Colonic mucosa (tissue), 4 donors: ENCODE results near the gene RBM4. TPM values are rescaled to one million over a fixed set of nuclear protein-coding genes. Genes with fewer than 3 reads are reported as not detected.

Experiments used
- DNase-seq: peaks from one replicate; pipeline ENCODE4 v3.0.0-alpha.2; 2020
- H3K27ac ChIP-seq: fragments of 200-600 bp; one replicate; pipeline ENCODE4 v1.8.0; 2021
- H3K27me3 ChIP-seq: fragments of 200-600 bp; one replicate; pipeline ENCODE4 v1.8.0; 2021
- H3K36me3 ChIP-seq: fragments of 200-600 bp; one replicate; pipeline ENCODE4 v1.8.0; 2021
- H3K4me1 ChIP-seq: fragments of 200-600 bp; one replicate; pipeline ENCODE4 v1.8.0; 2021; ENCODE audit warnings: mild to moderate bottlenecking
- H3K4me3 ChIP-seq: fragments of 200-600 bp; one replicate; pipeline ENCODE4 v1.8.0; 2021
- H3K9ac ChIP-seq, 2 donors: one replicate each; pipeline ENCODE4 v1.7.0; 2013; ENCODE audit warnings: control low read depth in 2 of 2, low read depth in 2 of 2, low read length in 2 of 2
- H3K9me3 ChIP-seq: fragments of 200-600 bp; one replicate; pipeline ENCODE4 v1.8.0; 2021
- CTCF ChIP-seq: fragments of 200-600 bp; IDR thresholded peaks from one replicate; pipeline ENCODE4 v1.8.0; 2022; ENCODE audit warnings: antibody characterized with exemption, mild to moderate bottlenecking
- intact Hi-C: fragments of 100-400 bp; cut with DNase I; formaldehyde crosslinking; loops from one replicate; pipeline ENCODE4 v1.14.1; 2022
- total RNA-seq, 2 donors: library from RNA; stranded (reverse); fragmentation: NEBNext Ultra II Directional in 1 of 2; extraction: Animal tissue kit (Norgen Biotek cat#: 25700) in 1 of 2; gene quantifications; one replicate each; pipeline ENCODE4 v1.2.1, GENCODE V29; 2021
- donor health status: healthy.
- donor health status: DM: no; HTN: no; CAD: no.
- donor health status: DM: no; HTN: no; CAD: no.

Gene RBM4
- total RNA-seq, 2 donors from 2014 or later, result 95.4 to 99.0 TPM

GRCh38 chr11:66643745-66644437 lies 5.4 kb downstream of the RBM4 start:
- Histone ChIP-seq H3K4me3 (no peak overlapping the region), H3K9me3 (no peaks in the 10 kb centered on the region), H3K4me1 (peaks cover 23% of the 10 kb centered on the region), H3K27me3 (no peaks in the 10 kb centered on the region), H3K36me3 (peaks cover 11% of the 10 kb centered on the region), H3K9ac (no peak overlapping the region), H3K27ac (no peak overlapping the region)
- no peak for DNase-seq
- intact Hi-C loops, result no loop called here
- TF ChIP-seq CTCF, result no peak

GRCh38 chr11:66646828-66647227 lies 8.3 kb downstream of the RBM4 start:
- Histone ChIP-seq H3K27ac (no peak overlapping the region), H3K9me3 (no peaks in the 10 kb centered on the region), H3K27me3 (no peaks in the 10 kb centered on the region), H3K9ac (no peak overlapping the region), H3K4me3 (no peak overlapping the region), H3K4me1 (peaks cover 2% of the 10 kb centered on the region), H3K36me3 (peaks cover 6% of the 10 kb centered on the region)
- TF ChIP-seq CTCF, result no peak
- no peak for DNase-seq
- intact Hi-C loops, result no loop called here

- no peak overlapping the region for H3K27ac ChIP-seq
- H3K36me3 ChIP-seq, result peaks cover 6% of the 10 kb centered on the region
- TF ChIP-seq CTCF, result no peak
- no peaks in the 10 kb centered on the region for H3K9me3 ChIP-seq
- no peaks in the 10 kb centered on the region for H3K27me3 ChIP-seq
- no peak for DNase-seq
- H3K9ac ChIP-seq, result no peak overlapping the region
- H3K4me3 ChIP-seq, result no peak overlapping the region
- intact Hi-C loops, result no loop called here
- H3K4me1 ChIP-seq, result no peaks in the 10 kb centered on the region
Measured at GRCh38 chr11:66649903-66650302, 11.4 kb downstream of the RBM4 start.

- intact Hi-C loops, result no loop called here
- H3K27me3 ChIP-seq, result no peaks in the 10 kb centered on the region
- no peak for TF ChIP-seq CTCF
- H3K4me1 ChIP-seq, result no peaks in the 10 kb centered on the region
- DNase-seq, result no peak
- no peak overlapping the region for H3K27ac ChIP-seq
- H3K4me3 ChIP-seq, result no peak overlapping the region
- peaks cover 6% of the 10 kb centered on the region for H3K36me3 ChIP-seq
- H3K9ac ChIP-seq, result no peak overlapping the region
- H3K9me3 ChIP-seq, result no peaks in the 10 kb centered on the region
Measured at GRCh38 chr11:66651016-66651415, 12.5 kb downstream of the RBM4 start.

GRCh38 chr11:66652651-66653050 lies 14.1 kb downstream of the RBM4 start:
- H3K9ac ChIP-seq, result no peak overlapping the region

More at GRCh38 chr11:66652651-66653050, 14.1 kb downstream of the RBM4 start:
- Histone ChIP-seq H3K9me3 (no peaks in the 10 kb centered on the region), H3K27me3 (no peaks in the 10 kb centered on the region), H3K36me3 (no peaks in the 10 kb centered on the region), H3K4me3 (no peak overlapping the region), H3K4me1 (no peaks in the 10 kb centered on the region), H3K27ac (no peak overlapping the region)
- no peak for TF ChIP-seq CTCF
- no peak for DNase-seq
- intact Hi-C loops, result no loop called here
